Endothelial cell (in vitro differentiated cells): ENCODE data around the gene HEBP2. TPM values are rescaled to one million over a fixed set of nuclear protein-coding genes. Genes with fewer than 3 reads are reported as not detected.

Experiments used
- DNase-seq: peaks from one replicate; pipeline ENCODE4 v3.0.0; 2021; ENCODE audit warnings: low spot score
- H3K27ac Mint-ChIP-seq: one replicate; pipeline ENCODE4 v1.8.0; 2021; ENCODE audit warnings: mixed read lengths, inconsistent platforms; ENCODE audit not compliant: unreplicated experiment
- H3K27me3 Mint-ChIP-seq: one replicate; pipeline ENCODE4 v1.8.0; 2021; ENCODE audit warnings: mild to moderate bottlenecking, moderate library complexity, mixed read lengths, inconsistent platforms; ENCODE audit not compliant: unreplicated experiment
- H3K36me3 Mint-ChIP-seq: one replicate; pipeline ENCODE4 v1.8.0; 2021; ENCODE audit warnings: mild to moderate bottlenecking, low read depth, mixed read lengths, inconsistent platforms; ENCODE audit not compliant: unreplicated experiment
- H3K4me1 Mint-ChIP-seq: one replicate; pipeline ENCODE4 v1.8.0; 2021; ENCODE audit warnings: mild to moderate bottlenecking, mixed read lengths, inconsistent platforms; ENCODE audit not compliant: unreplicated experiment
- H3K4me3 Mint-ChIP-seq: one replicate; pipeline ENCODE4 v1.8.0; 2021; ENCODE audit warnings: mild to moderate bottlenecking, mixed read lengths, inconsistent platforms; ENCODE audit not compliant: unreplicated experiment
- H3K9me3 Mint-ChIP-seq: one replicate; pipeline ENCODE4 v1.8.0; 2021; ENCODE audit warnings: mixed read lengths, inconsistent platforms; ENCODE audit not compliant: unreplicated experiment
- CTCF ChIP-seq: fragments of 200-600 bp; sonication (generic); IDR thresholded peaks from one replicate; pipeline ENCODE4 v1.5.0; 2021; ENCODE audit warnings: antibody characterized with exemption; ENCODE audit not compliant: unreplicated experiment
- total RNA-seq: library from RNA; stranded (reverse); fragmentation: NEBNext Ultra II Directional; extraction: Animal tissue kit (Norgen Biotek cat#: 25700); gene quantifications from one replicate; pipeline ENCODE4 v1.2.1, GENCODE V29; 2021; ENCODE audit not compliant: unreplicated experiment

HEBP2 gene
- total RNA-seq, 1 donor from 2014 or later: 30.1 TPM

GRCh38 chr6:138439546-138439945 is 35.5 kb downstream of the HEBP2 start:
- peaks cover 2% of the 10 kb centered on the region for H3K27me3 Mint-ChIP-seq
- no peak overlapping the region for H3K27ac Mint-ChIP-seq
- H3K9me3 Mint-ChIP-seq: no peaks in the 10 kb centered on the region
- no peak for DNase-seq
- TF ChIP-seq CTCF: no peak
- no peak overlapping the region for H3K4me3 Mint-ChIP-seq
- H3K4me1 Mint-ChIP-seq: peaks cover 4% of the 10 kb centered on the region
- H3K36me3 Mint-ChIP-seq: peaks cover 17% of the 10 kb centered on the region

- DNase-seq: no peak
- no peak for TF ChIP-seq CTCF
- Mint-ChIP-seq H3K4me1 (no peaks in the 10 kb centered on the region), H3K27ac (no peak overlapping the region), H3K9me3 (no peaks in the 10 kb centered on the region), H3K27me3 (peaks cover 2% of the 10 kb centered on the region), H3K4me3 (no peak overlapping the region), H3K36me3 (peaks cover 13% of the 10 kb centered on the region)
Measured at GRCh38 chr6:138440296-138440695, 36.3 kb downstream of the HEBP2 start.

- Mint-ChIP-seq H3K4me1 (no peaks in the 10 kb centered on the region), H3K27me3 (peaks cover 1% of the 10 kb centered on the region), H3K36me3 (peaks cover 13% of the 10 kb centered on the region), H3K27ac (no peak overlapping the region), H3K4me3 (no peak overlapping the region), H3K9me3 (no peaks in the 10 kb centered on the region)
- no peak for TF ChIP-seq CTCF
- DNase-seq: no peak
Measured at GRCh38 chr6:138440758-138441357, 36.8 kb downstream of the HEBP2 start.

GRCh38 chr6:138441965-138442364 is 37.9 kb downstream of the HEBP2 start:
- peaks cover 13% of the 10 kb centered on the region for H3K36me3 Mint-ChIP-seq
- no peak for TF ChIP-seq CTCF
- no peak overlapping the region for H3K4me3 Mint-ChIP-seq
- no peaks in the 10 kb centered on the region for H3K27me3 Mint-ChIP-seq
- H3K27ac Mint-ChIP-seq: no peak overlapping the region
- no peaks in the 10 kb centered on the region for H3K9me3 Mint-ChIP-seq
- DNase-seq: no peak
- no peaks in the 10 kb centered on the region for H3K4me1 Mint-ChIP-seq

GRCh38 chr6:138442663-138443062 is 38.6 kb downstream of the HEBP2 start:
- H3K9me3 Mint-ChIP-seq: no peaks in the 10 kb centered on the region
- TF ChIP-seq CTCF: no peak
- no peak overlapping the region for H3K27ac Mint-ChIP-seq
- peaks cover 13% of the 10 kb centered on the region for H3K36me3 Mint-ChIP-seq
- no peak for DNase-seq
- H3K4me3 Mint-ChIP-seq: no peak overlapping the region
- no peaks in the 10 kb centered on the region for H3K27me3 Mint-ChIP-seq
- H3K4me1 Mint-ChIP-seq: no peaks in the 10 kb centered on the region
